ENCODE results near the gene SIDT1.

DNA sequence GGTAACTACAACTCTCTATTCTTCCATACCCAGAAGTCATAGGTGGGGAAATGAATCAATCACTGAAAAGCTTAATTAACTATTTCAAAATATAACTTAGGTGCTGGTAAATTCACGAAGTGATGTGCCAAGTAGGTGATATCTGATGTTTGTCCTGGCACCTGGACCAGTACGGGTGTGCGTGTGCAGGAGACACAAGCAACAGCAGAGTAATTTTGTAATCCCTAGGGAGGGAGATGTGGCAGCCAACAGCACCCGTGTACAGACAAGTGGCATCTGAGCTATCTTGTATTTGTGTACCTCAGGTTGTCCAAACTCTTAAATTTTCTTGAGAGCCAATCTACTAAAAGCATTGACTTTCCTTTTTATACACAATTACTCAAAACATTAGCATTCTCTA, 141.2 kb downstream of the SIDT1 start:
- TF ChIP-seq CTCF (IDR thresholded peaks at IDR 0.05): no peak
- TF ChIP-seq POLR2A (IDR thresholded peaks at IDR 0.05): no peak

All from stomach (tissue), 4 donors.